KG1 (cell line): ENCODE measurements around the gene AOAH.
"Not testable (repeated sequence)": the region's sequence is repeated elsewhere in the genome, so short reads cannot be mapped to it uniquely, and the experiment has no call there.

Experiments used
- DNase-seq: peaks from one replicate; lab custom pipeline; 2025; lab: John Stamatoyannopoulos, UW

Gene AOAH

GRCh38 chr7:36469236-36469635, 255.1 kb downstream of the AOAH start:
- no peak for DNase-seq

- DNase-seq: no peak
Measured at GRCh38 chr7:36468370-36469101, 255.8 kb downstream of the AOAH start.

GRCh38 chr7:36466001-36466400, 258.3 kb downstream of the AOAH start:
- not testable (repeated sequence) for DNase-seq

GRCh38 chr7:36464271-36464670, 260.0 kb downstream of the AOAH start:
- no peak for DNase-seq
